Measurements from ENCODE around the gene IGSF11. TPM values are rescaled to one million over a fixed set of nuclear protein-coding genes. Genes with fewer than 3 reads are reported as not detected.

IGSF11 gene
- total and polyA plus RNA-seq, 2 donors (not counting 1 experiment from before 2014, with no cell fraction given), result not detected

GRCh38 chr3:118968111-118968510, 66.5 kb downstream of the IGSF11 start:
- no peaks in the 10 kb centered on the region for H3K27me3 ChIP-seq (replicated peaks in 1 of 4; ENCODE audit: control extremely low read depth in 1 of 4, control insufficient read depth in 3 of 4, insufficient read depth in 4 of 4, low read length in 3 of 4)
- no peak for TF ChIP-seq CTCF (IDR thresholded peaks at IDR 0.05)
- TF ChIP-seq EZH2 (IDR thresholded peaks at IDR 0.05; ENCODE audit: borderline replicate concordance, insufficient read depth, low read depth, low read length, poor library complexity, severe bottlenecking), result no peak
- Mint-ChIP-seq H3K4me1 (no peaks in the 10 kb centered on the region), H3K27me3 (peaks cover 4% of the 10 kb centered on the region), H3K27ac (no peak overlapping the region), H3K9me3 (ENCODE audit: insufficient read depth) (no peaks in the 10 kb centered on the region), H3K4me3 (no peak overlapping the region)
- no peak overlapping the region for H3K9ac ChIP-seq (ENCODE audit: low read length)
- H4K20me1 ChIP-seq (ENCODE audit: control insufficient read depth, insufficient read depth, low read length, poor library complexity, severe bottlenecking), result no peaks in the 10 kb centered on the region
- H3K4me2 ChIP-seq (replicated peaks; ENCODE audit: low read depth, low read length, poor library complexity, severe bottlenecking), result no peak overlapping the region
- no peaks in the 10 kb centered on the region for H3K36me3 ChIP-seq (replicated peaks in 1 of 2; ENCODE audit: control extremely low read depth in 1 of 2, control insufficient read depth in 1 of 2, extremely low read depth in 1 of 2, insufficient read depth in 2 of 2, low read length in 1 of 2)
- intact Hi-C loops (cut with micrococcal nuclease), result no loop called here
- H3K9me3 ChIP-seq (ENCODE audit: control extremely low read depth in 1 of 3, control insufficient read depth in 2 of 3, insufficient read depth in 1 of 3, low read length in 2 of 3), result no peaks in the 10 kb centered on the region
- no peaks in the 10 kb centered on the region for H3K4me1 ChIP-seq (ENCODE audit: control insufficient read depth in 2 of 2, insufficient read depth in 2 of 2, low read length in 2 of 2)
- H3K79me2 ChIP-seq (ENCODE audit: control insufficient read depth, insufficient read depth, low read length), result no peaks in the 10 kb centered on the region
- ChIA-PET POLR2A (no interaction called here), CTCF (no interaction called here)
- DNase-seq, result no peak
- ATAC-seq (ENCODE audit: low read depth), result no peak
- 68% methylated on average over 3 of the region's 4 CpGs for WGBS (ENCODE audit: insufficient coverage)
- no peak overlapping the region for H3K27ac ChIP-seq (ENCODE audit: low read length in 2 of 2)
- no peak overlapping the region for H2AFZ ChIP-seq (ENCODE audit: insufficient read depth, low read depth, low read length, poor library complexity, severe bottlenecking)
- H3K4me3 ChIP-seq (ENCODE audit: control extremely low read depth in 1 of 5, extremely low read depth in 1 of 5, insufficient read depth in 1 of 5, low read depth in 2 of 5, low read length in 4 of 5), result no peak overlapping the region

- Histone ChIP-seq H3K9ac (ENCODE audit: low read length) (no peak overlapping the region), H2AFZ (ENCODE audit: insufficient read depth, low read depth, low read length, poor library complexity, severe bottlenecking) (no peak overlapping the region), H3K4me1 (ENCODE audit: control insufficient read depth in 2 of 2, insufficient read depth in 2 of 2, low read length in 2 of 2) (no peaks in the 10 kb centered on the region), H3K27me3 (replicated peaks in 1 of 4; ENCODE audit: control extremely low read depth in 1 of 4, control insufficient read depth in 3 of 4, insufficient read depth in 4 of 4, low read length in 3 of 4) (no peaks in the 10 kb centered on the region), H3K4me3 (ENCODE audit: control extremely low read depth in 1 of 5, extremely low read depth in 1 of 5, insufficient read depth in 1 of 5, low read depth in 2 of 5, low read length in 4 of 5) (no peak overlapping the region), H3K36me3 (replicated peaks in 1 of 2; ENCODE audit: control extremely low read depth in 1 of 2, control insufficient read depth in 1 of 2, extremely low read depth in 1 of 2, insufficient read depth in 2 of 2, low read length in 1 of 2) (no peaks in the 10 kb centered on the region), H3K79me2 (ENCODE audit: control insufficient read depth, insufficient read depth, low read length) (no peaks in the 10 kb centered on the region), H3K27ac (ENCODE audit: low read length in 2 of 2) (no peak overlapping the region), H4K20me1 (ENCODE audit: control insufficient read depth, insufficient read depth, low read length, poor library complexity, severe bottlenecking) (no peaks in the 10 kb centered on the region), H3K4me2 (replicated peaks; ENCODE audit: low read depth, low read length, poor library complexity, severe bottlenecking) (no peak overlapping the region), H3K9me3 (ENCODE audit: control extremely low read depth in 1 of 3, control insufficient read depth in 2 of 3, insufficient read depth in 1 of 3, low read length in 2 of 3) (no peaks in the 10 kb centered on the region)
- TF ChIP-seq CTCF (IDR thresholded peaks at IDR 0.05) (no peak), EZH2 (IDR thresholded peaks at IDR 0.05; ENCODE audit: borderline replicate concordance, insufficient read depth, low read depth, low read length, poor library complexity, severe bottlenecking) (no peak)
- no CpG with 5 or more reads among the region's 2 CpGs for WGBS (ENCODE audit: insufficient coverage)
- intact Hi-C loops (cut with micrococcal nuclease), result no loop called here
- H3K27me3 Mint-ChIP-seq, result peaks cover 4% of the 10 kb centered on the region
- H3K9me3 Mint-ChIP-seq (ENCODE audit: insufficient read depth), result no peaks in the 10 kb centered on the region
- ATAC-seq (ENCODE audit: low read depth), result no peak
- H3K27ac Mint-ChIP-seq, result no peak overlapping the region
- POLR2A ChIA-PET, result no interaction called here
- CTCF ChIA-PET, result no interaction called here
- no peak for DNase-seq
- no peak overlapping the region for H3K4me3 Mint-ChIP-seq
- H3K4me1 Mint-ChIP-seq, result no peaks in the 10 kb centered on the region
Observed at GRCh38 chr3:118966700-118967099, 67.9 kb downstream of the IGSF11 start.
